OCI-LY1 (cell line): ENCODE data around the gene LPCAT3.

Source experiments
- EZH2 ChIP-seq: fragments of 200-600 bp; sonication (generic), shearing (Covaris generic); IDR thresholded peaks from 2 replicates; pipeline ENCODE4 v1.8.0; 2017; ENCODE audit warnings: borderline replicate concordance, mixed run types, mild to moderate bottlenecking, antibody characterized with exemption, low read length, moderate library complexity, mixed read lengths
- TF ChIP-seq, protein P1 (sequence below): fragments of 200-600 bp; sonication (generic), shearing (Covaris generic); IDR thresholded peaks from 2 replicates; pipeline ENCODE4 v1.5.1; 2017; ENCODE audit warnings: mild to moderate bottlenecking, antibody characterized with exemption, low read length, moderate library complexity, mixed read lengths

DNA sequence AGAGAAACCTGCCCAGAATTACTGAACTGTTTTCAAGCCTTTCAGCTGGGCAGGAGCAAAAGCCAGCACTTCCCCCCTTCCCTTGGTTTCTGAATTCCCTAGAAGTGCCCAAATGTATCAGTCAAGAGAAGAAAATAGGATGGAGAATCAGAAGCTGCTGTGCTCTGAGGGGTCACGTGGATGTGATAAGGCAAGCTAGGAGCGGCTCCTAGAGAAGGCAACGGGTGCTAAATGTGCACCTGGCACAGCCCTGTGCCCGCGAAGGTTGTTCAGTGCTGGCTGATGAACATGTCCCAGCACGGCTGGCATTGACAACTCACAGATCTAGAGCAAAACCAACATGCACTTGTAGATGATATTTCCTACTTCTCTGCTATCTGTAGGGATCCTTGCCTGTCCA lies 39.3 kb downstream of the LPCAT3 start:
- TF ChIP-seq, protein P1, sequence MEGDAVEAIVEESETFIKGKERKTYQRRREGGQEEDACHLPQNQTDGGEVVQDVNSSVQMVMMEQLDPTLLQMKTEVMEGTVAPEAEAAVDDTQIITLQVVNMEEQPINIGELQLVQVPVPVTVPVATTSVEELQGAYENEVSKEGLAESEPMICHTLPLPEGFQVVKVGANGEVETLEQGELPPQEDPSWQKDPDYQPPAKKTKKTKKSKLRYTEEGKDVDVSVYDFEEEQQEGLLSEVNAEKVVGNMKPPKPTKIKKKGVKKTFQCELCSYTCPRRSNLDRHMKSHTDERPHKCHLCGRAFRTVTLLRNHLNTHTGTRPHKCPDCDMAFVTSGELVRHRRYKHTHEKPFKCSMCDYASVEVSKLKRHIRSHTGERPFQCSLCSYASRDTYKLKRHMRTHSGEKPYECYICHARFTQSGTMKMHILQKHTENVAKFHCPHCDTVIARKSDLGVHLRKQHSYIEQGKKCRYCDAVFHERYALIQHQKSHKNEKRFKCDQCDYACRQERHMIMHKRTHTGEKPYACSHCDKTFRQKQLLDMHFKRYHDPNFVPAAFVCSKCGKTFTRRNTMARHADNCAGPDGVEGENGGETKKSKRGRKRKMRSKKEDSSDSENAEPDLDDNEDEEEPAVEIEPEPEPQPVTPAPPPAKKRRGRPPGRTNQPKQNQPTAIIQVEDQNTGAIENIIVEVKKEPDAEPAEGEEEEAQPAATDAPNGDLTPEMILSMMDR, result no peak
- no peak for TF ChIP-seq EZH2
